SU-DHL-6 (cell line): ENCODE results near the gene SMAD5.

Experiments
- CTCF ChIP-seq: fragments of 200-600 bp; sonication (generic); IDR thresholded peaks from one replicate; pipeline ENCODE4 v1.5.1; 2017; ENCODE audit warnings: antibody characterized with exemption, mild to moderate bottlenecking, low read length, moderate library complexity; ENCODE audit not compliant: insufficient read depth, poor library complexity, severe bottlenecking
- EZH2phosphoT487 ChIP-seq: fragments of 200-600 bp; sonication (generic), shearing (Covaris generic); conservative IDR thresholded peaks from 2 replicates; pipeline ENCODE4 v1.6.1; 2018; ENCODE audit warnings: mild to moderate bottlenecking, antibody characterized with exemption, low read length, moderate library complexity, mixed read lengths

- TF ChIP-seq EZH2phosphoT487 (no peak), CTCF (no peak)
These were observed 90.1 kb downstream of the SMAD5 start for GRCh38 chr5:136222580-136223235.
